NCI-H345 treated with DMSO at 0.1 percent for 48 hours (cell line): ENCODE results near the gene ADH4.
"Not testable (repeated sequence)": the region's sequence is repeated elsewhere in the genome, so short reads cannot be mapped to it uniquely, and the experiment has no call there.

ENCODE experiments used
- DNase-seq: peaks from one replicate; lab custom pipeline; 2025; ENCODE audit not compliant: unreplicated experiment; lab: John Stamatoyannopoulos, UW

ADH4 gene

DNA sequence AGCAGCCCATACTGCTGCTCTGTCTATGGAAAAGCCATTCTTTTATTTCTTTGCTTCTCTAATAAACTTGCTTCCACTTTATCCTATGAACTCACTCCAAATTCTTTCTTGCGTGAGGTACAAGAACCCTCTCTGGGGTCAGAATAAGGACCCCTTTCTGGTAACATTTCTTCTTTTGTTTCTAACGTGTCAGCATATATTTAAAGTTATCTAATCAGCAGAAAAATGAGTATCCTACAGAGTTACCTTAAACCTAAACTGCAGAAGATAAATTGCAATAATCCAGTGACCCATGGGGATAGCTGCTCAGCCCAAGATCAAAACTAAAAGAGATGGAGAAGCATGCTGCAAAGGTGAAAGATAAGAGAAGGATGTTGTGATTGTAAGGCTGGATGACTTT, 59.5 kb downstream of the ADH4 start:
- no peak for DNase-seq

DNA sequence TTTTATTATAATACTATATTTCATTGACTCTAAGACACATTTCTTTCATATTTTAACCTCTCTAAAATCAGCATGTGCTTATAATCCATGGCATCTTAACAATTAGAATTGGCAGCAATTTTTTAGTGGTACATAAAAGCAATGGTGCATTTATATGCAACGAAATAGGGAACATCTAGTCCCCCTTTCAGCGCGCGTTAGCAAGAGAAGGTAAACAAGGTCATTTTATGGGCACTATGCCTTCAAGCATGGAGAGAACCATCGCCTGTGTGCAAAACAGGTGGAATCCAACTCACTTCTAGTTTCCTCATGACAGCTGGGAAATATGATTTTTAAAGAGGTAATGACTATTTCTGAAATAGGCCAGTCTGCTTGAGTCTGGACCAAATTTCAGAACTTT, 61.9 kb downstream of the ADH4 start:
- DNase-seq = no peak

DNA sequence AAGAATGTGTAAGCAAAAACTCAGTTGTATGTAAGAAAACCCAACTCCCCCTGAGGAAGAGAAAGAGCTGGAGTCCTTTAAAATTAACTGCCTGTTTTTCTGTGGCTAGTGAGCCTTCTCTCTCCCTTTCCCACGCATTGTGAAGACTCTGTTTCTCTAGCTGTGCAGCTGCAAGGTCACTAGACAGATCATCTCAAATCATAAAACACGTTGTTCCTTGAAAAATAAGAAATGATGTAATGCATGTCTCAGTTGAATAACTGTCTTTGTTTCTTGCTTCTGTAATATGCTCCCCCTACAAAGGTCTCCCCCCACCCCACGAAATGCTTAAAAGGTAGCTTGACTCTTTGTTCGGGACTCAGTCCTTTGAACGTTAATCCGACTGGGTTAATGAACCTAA, 63.2 kb downstream of the ADH4 start:
- DNase-seq = not testable (repeated sequence)

DNA sequence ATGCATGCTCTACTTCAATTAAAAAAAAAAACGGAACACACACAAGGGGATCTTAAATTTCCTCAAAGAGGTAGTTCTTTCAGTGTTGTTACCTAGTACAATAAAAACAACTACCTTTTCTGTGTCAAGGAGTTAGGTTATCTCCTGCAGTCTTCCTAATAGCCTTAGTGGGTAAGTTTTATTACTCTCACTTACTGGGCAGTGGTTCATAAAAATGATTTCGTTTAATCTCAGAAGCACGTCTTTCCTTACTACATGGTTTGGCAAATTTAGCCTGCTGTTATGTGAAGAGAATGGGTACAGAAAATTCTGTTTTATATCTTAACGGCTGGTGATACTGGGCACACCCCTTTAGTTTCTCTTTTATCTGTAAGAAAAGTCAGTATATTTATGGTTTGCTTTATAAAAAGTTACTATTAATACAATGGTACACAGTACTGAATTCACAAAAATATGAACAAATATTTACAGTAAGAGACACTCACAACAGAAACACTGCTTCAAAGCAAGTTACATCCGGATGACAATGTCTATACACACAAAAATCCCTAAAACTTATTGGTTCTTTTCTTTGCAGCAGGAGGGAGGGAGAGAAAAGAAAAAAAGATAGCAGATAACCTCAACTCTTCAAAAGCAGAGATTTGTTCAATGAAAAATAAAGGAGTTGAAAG, 64.3 kb downstream of the ADH4 start:
- no peak for DNase-seq

DNA sequence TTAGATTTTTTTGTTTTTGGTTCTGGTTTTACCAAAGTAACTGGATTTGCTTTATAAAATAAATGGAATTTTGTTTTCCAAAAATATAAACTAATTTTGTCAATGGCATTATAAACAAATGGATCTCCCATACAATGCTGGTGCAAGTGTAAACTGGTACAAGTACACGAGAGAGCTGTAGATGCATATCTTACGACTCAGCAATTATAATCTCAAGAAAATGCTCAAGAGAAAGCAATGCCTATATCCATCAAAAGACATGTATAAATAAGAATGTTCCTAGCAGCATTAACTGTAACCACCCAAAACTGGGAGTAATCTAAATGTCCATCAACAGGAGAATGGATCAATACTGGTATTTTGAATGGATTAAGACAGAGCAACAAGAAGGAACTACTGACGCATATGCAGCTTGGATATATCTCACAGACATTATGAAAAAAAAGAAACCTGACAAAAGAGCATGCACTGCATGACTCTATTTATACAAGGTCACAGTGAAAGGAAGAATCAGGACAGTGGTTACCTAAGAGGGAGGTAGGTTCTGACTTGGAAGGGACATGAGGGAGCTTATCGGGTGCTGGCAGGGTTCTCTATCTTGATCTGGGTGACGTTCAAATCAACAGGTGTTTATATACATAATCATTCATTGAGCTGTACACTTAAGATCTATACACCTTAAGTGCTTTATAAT, 65.0 kb downstream of the ADH4 start:
- DNase-seq = no peak

DNA sequence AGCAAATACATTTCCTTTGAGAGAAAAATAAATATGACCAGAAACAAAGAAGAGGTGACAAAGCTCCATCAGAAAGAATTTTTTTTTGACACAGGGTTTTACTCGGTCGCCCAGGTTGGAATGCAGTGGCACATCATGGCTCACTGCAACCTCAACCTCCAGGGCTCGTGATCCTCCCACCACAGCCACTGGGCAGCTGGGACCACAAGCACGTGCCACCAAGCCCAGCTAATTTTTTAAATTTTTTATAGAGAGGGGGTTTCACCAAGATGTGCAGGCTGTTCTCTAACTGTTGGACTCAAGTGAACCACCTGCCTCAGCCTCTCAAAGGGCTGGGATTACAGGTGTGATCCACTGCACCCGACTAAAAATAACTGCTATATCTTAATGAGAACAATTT, 65.8 kb downstream of the ADH4 start:
- DNase-seq = no peak

DNA sequence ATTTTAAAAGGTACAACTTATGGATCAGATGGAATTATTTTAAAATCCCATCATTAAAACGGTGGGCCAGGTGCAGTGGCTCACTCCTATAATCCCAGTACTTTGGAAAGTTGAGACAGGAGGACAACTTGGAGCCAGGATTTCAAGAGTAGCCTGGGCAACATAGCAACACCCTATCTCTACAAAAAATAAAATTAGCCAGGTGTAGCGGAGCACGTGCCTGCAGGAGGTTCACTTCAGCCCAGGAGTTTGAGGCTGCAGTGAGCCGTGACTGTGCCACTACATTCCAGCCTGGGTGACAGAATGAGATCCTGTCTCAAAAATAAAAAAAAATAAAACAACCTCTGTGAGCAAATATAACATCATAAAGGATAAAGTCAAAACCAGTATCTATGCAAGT, 66.9 kb downstream of the ADH4 start:
- DNase-seq = no peak

DNA sequence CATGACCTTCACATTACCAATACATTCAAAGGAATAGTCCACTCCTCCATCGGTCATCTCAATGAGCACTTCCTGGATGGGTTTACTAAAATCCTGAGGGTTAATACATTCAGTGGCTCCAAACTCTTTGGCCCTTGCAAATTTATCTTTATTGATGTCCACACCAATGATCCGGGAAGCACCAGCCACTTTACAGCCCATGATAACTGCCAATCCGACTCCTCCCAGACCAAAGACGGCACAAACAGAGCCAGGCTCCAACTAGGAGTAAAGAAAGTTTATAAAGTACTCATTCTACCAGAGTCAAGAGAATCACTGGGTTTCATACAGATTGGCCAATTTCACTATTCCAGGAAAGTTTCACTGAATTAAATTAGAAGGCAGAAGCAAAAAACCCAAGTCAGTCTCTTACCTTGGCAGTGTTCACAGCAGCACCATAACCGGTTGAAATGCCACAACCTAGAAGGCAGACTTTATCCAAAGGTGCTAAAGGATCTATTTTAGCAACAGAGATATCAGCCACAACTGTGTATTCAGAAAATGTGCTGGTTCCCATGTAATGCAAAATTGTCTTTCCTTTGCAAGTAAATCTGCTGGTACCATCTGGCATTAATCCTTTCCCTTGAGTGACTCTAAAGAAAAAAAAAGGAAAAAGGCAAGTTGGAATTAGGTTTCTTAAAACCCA, 67.7 kb downstream of the ADH4 start:
- DNase-seq = no peak

DNA sequence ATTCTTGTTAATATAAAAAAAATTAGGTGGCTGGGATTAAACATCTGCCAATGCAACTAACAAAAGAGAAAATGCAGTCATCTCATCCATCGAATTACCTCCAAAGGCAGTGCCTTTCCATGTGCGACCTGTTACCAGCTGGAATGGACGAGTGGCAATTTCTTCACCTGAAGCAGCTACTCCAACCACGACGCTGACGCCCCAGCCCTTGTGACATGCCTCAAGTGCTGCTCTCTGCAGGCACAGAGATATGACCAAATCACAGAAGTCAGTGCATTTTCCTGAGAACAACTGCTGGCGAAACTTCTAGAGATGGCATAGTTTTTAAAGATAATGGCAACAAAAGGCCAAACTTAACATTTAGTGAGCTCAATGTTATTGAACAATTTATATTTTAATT, 69.3 kb downstream of the ADH4 start:
- no peak for DNase-seq
